Fibroblast of villous mesenchyme (primary cell): ENCODE results near the gene RP9. TPM values are rescaled to one million over a fixed set of nuclear protein-coding genes. Genes with fewer than 3 reads are reported as not detected.
A peak's percentile ranks its signal among the peaks of the same experiment; 100 is the strongest.

ENCODE experiments used
- DNase-seq: peaks from one replicate; pipeline ENCODE4 v3.0.0-alpha.2; 2010; ENCODE audit warnings: low read depth
- H3K4me3 ChIP-seq: 2 replicates; pipeline ENCODE4 v1.5.1; 2011; ENCODE audit warnings: low read depth, mild to moderate bottlenecking, low read length
- total RNA-seq: library from RNA; depleted of rRNA; stranded (reverse); fragments of >200 nt; gene quantifications from 2 replicates; pipeline ENCODE4 v1.2.3, GENCODE V29; 2012
- TF ChIP-seq, protein P1 (sequence below): IDR thresholded peaks from 2 replicates; pipeline ENCODE4 v1.5.1; 2012; ENCODE audit warnings: low read depth, mild to moderate bottlenecking, low read length; ENCODE audit not compliant: insufficient read depth

Gene RP9
- total RNA-seq, 1 donor: 8.2 TPM

DNA sequence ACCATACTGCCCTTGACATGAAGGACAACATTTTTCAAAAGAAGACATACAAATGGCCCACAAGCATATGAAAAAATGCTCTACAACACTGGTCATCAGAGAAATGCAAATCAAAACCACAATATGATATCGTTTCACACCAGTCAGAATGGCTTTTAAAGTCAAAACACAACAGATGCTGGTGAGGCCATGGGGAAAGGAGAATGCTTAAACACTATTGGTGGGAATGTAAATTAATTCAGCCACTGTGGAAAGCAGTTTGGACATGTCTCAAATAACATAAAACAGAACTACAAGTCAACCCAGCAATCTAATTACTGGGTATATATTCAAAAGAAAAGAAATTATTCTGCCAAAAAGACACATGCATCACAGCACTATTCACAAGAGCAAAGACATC lies 42.4 kb downstream of the RP9 start:
- DNase-seq: peak; percentile 56
- H3K4me3 ChIP-seq: no peak overlapping the region
- TF ChIP-seq, protein P1, sequence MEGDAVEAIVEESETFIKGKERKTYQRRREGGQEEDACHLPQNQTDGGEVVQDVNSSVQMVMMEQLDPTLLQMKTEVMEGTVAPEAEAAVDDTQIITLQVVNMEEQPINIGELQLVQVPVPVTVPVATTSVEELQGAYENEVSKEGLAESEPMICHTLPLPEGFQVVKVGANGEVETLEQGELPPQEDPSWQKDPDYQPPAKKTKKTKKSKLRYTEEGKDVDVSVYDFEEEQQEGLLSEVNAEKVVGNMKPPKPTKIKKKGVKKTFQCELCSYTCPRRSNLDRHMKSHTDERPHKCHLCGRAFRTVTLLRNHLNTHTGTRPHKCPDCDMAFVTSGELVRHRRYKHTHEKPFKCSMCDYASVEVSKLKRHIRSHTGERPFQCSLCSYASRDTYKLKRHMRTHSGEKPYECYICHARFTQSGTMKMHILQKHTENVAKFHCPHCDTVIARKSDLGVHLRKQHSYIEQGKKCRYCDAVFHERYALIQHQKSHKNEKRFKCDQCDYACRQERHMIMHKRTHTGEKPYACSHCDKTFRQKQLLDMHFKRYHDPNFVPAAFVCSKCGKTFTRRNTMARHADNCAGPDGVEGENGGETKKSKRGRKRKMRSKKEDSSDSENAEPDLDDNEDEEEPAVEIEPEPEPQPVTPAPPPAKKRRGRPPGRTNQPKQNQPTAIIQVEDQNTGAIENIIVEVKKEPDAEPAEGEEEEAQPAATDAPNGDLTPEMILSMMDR: no peak

DNA sequence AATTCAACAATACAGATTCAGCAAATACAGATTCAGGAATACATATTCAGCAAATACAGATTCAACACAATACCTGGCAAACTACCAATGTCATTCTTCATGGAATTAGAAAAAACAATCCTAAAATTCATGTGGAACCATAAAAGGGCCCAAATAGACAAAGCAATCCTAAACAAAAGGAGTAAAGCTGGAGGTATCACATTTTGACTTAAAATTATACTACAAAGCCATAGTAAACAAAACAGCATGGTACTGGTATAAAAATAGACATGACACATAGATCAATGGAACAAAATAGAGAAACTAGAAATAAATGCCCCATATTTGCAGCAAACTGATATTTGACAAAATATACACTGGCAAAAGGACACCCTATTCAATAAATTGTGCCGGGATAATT lies 43.2 kb downstream of the RP9 start:
- TF ChIP-seq, protein P1: no peak
- H3K4me3 ChIP-seq: no peak overlapping the region
- DNase-seq: no peak

DNA sequence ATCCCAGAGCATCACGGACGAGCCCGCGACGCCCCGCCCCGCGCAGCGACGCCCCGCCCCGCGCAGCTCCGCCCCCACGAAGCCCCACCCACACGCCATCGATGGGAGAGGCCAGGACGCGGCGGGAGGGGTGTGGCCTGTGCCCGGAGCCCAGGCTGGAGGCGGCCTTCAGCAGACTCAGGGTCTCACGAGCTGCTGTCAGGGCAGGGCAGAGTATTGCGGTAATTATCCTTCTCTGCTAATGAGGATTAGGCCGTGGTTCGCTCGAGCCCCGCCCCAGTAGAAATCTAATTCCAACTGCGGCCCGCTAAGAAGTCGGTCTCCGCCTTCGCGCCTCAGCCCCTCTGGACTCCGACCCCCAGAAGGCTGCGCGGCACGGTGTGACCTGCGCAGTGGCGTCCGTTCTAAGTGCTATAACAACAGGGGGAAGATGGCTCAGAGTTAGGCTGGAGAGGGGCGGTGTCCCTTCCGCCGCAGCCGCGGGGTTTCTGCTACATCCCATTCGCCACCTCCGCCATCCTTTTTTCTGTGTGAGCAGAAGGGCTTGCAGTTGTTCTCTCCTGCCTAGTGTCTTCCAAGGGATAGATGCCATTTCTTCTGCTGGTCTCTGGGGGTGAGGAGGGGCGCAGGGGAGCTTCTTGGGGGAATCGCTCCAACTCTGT lies 46.3 kb downstream of the RP9 start:
- TF ChIP-seq, protein P1: no peak
- peak; percentile 95 for DNase-seq
- peak overlapping the region; percentile 93 for H3K4me3 ChIP-seq

DNA sequence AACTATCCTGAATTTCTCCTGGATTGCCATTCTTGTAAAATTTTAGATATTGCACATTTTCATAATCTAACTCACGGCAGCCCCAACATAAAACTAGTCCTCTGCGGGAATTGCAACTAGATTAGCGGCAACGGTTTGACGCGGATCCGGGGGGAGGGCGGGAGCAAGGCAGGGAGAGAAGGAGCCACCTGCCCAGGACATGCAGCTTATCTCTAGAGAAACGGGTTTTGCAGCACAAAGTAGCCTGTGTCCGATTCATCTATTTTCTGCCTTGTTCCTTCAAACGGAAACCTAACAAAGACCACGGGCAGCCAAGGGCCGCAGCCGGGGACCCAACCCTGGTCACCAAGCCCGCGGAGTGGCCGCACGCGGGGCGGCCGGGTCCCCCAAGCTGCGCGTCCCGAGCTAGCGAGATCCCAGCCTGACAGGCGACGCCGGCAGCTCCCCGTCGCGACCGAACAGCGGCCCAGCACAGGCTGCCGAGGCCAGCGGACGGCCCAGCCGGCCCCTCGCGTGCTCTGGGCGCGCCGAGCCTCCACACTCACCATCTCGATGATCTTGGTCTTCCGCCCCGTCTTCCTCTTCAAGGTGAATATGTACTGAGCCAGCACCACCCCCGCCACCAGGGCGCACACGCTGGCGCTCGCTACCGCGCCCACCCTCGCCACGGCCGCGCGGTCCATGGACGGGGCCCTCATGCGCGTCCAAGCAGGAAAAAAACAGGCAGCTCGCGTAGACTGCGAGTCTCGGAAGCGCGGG lies 47.0 kb downstream of the RP9 start, which contains the start of gene NT5C3A:
TSS of gene NT5C3A (minus strand) at position 754 of the 759 bp plus-strand sequence. CDS start at position 683, 71 bp downstream.
- DNase-seq: peak; percentile 38
- TF ChIP-seq, protein P1: no peak
- peak within 1 kb of the TSS; percentile 93 for H3K4me3 ChIP-seq

DNA sequence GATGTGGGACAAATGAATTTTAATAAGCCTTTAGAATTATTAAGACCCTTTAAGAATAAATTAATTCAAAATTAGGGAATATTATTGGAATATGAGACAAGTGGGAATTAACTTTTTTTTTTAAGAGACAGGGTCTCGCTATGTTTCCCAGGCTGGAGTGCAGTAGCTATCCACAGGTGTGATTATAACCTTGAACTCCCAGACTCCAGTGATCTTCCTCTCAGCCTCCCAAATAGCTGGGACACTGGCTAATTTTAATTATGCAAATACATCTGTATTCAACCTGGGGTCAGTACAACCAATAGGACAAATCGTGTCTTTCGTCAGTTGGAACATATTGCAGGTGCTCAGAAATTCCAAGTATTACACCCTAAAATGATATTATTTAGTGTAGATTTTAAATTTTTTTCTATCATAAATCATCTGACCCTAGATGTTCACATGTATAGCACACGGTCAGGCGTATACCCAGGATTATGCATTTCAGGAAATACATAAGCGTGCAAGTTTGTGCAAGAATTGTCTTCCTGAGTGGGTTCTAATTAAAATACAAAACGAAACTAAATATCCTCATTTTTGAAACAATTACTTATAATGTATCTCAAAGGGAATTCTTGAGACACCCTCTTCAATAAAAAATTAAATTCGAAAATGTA lies 47.8 kb downstream of the RP9 start:
- TF ChIP-seq, protein P1: no peak
- DNase-seq: no peak

DNA sequence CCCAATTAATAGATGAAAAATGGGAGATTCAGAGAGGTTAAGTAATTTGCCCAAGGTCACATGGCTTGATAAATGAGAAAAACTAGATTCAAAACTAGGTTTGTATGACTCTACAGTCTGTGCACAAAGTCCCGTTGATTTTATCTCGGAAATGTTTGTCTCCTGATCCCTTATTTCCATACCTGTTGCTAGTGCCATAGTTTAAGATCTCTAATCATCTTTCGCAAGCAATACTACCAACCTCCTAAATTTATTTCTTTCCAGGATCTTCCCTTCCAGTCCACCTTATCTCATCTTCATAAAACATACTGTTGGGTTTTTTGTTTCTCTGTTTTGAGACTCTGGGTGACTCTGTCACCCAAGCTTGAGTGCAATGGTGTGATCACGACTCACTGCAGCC lies 49.6 kb downstream of the RP9 start:
- no peak for DNase-seq
- no peak overlapping the region for H3K4me3 ChIP-seq
- TF ChIP-seq, protein P1: no peak

More for the DNA sequence above, 47.8 kb downstream of the RP9 start:
- H3K4me3 ChIP-seq: peak overlapping the region; percentile 93
